ENCODE measurements around the gene FBXW7.

FBXW7 gene

GRCh38 chr4:152372444-152372843 is 163.4 kb downstream of the FBXW7 start:
- no peak for DNase-seq (ENCODE audit: low read depth in 2 of 2)

- DNase-seq (ENCODE audit: low read depth in 2 of 2): no peak
Observed at GRCh38 chr4:152369902-152370295, 166.0 kb downstream of the FBXW7 start.

- no peak for DNase-seq (ENCODE audit: low read depth in 2 of 2)
Observed at GRCh38 chr4:152369203-152369901, 166.5 kb downstream of the FBXW7 start.

GRCh38 chr4:152368001-152368400 is 167.9 kb downstream of the FBXW7 start:
- DNase-seq (ENCODE audit: low read depth in 2 of 2): no peak

- DNase-seq (ENCODE audit: low read depth in 2 of 2): no peak
Observed at GRCh38 chr4:152364883-152365282, 171.0 kb downstream of the FBXW7 start.

- DNase-seq (ENCODE audit: low read depth in 2 of 2): no peak
Observed at GRCh38 chr4:152364383-152364782, 171.5 kb downstream of the FBXW7 start.

GRCh38 chr4:152363904-152364303 is 172.0 kb downstream of the FBXW7 start:
- DNase-seq (ENCODE audit: low read depth in 2 of 2): no peak

GRCh38 chr4:152363086-152363485 is 172.8 kb downstream of the FBXW7 start:
- DNase-seq (ENCODE audit: low read depth in 2 of 2): no peak

GRCh38 chr4:152360045-152360410 is 175.9 kb downstream of the FBXW7 start:
- DNase-seq (ENCODE audit: low read depth in 2 of 2): no peak

GRCh38 chr4:152359208-152360044 is 176.5 kb downstream of the FBXW7 start:
- DNase-seq (ENCODE audit: low read depth in 2 of 2): no peak

GRCh38 chr4:152357206-152357605 is 178.7 kb downstream of the FBXW7 start:
- DNase-seq (ENCODE audit: low read depth in 2 of 2): no peak

- DNase-seq (ENCODE audit: low read depth in 2 of 2): no peak
Observed at GRCh38 chr4:152356428-152357034, 179.4 kb downstream of the FBXW7 start.

GRCh38 chr4:152352622-152353116 is 183.2 kb downstream of the FBXW7 start:
- DNase-seq (ENCODE audit: low read depth in 2 of 2): no peak

GRCh38 chr4:152352215-152352614 is 183.7 kb downstream of the FBXW7 start:
- no peak for DNase-seq (ENCODE audit: low read depth in 2 of 2)

- DNase-seq (ENCODE audit: low read depth in 2 of 2): no peak
Observed at GRCh38 chr4:152351080-152351479, 184.8 kb downstream of the FBXW7 start.

GRCh38 chr4:152348670-152349069 is 187.2 kb downstream of the FBXW7 start:
- no peak for DNase-seq (ENCODE audit: low read depth in 2 of 2)

GRCh38 chr4:152346979-152347378 is 188.9 kb downstream of the FBXW7 start:
- DNase-seq (ENCODE audit: low read depth in 2 of 2): no peak

GRCh38 chr4:152346526-152346925 is 189.4 kb downstream of the FBXW7 start:
- DNase-seq (ENCODE audit: low read depth in 2 of 2): no peak

GRCh38 chr4:152344001-152344400 is 191.9 kb downstream of the FBXW7 start:
- DNase-seq (ENCODE audit: low read depth in 2 of 2): no peak

GRCh38 chr4:152342293-152342692 is 193.6 kb downstream of the FBXW7 start:
- no peak for DNase-seq (ENCODE audit: low read depth in 2 of 2)

GRCh38 chr4:152340818-152341217 is 195.1 kb downstream of the FBXW7 start:
- DNase-seq (ENCODE audit: low read depth in 2 of 2): no peak

GRCh38 chr4:152339576-152339975 is 196.3 kb downstream of the FBXW7 start:
- no peak for DNase-seq (ENCODE audit: low read depth in 2 of 2)

- DNase-seq (ENCODE audit: low read depth in 2 of 2): no peak
Observed at GRCh38 chr4:152334931-152335330, 201.0 kb downstream of the FBXW7 start.

Data from stimulated activated CD8-positive, alpha-beta memory T cell treated with anti-CD3 and anti-CD28 coated beads, Interleukin-15, amount 100 ng/mL, for 48 hours (primary cell).